ENCODE results near the gene DUSP7.

Gene DUSP7

GRCh38 chr3:52086976-52087663, 30.7 kb upstream of the DUSP7 start:
- peaks cover 0 to 14% of the 10 kb centered on the region in 2 experiments; a peak in 1 of 3 replicates for H3K36me3 ChIP-seq (ENCODE audit: control insufficient read depth in 2 of 2, insufficient read depth in 1 of 2, low read length in 2 of 2)
- no peak overlapping the region for H3K27ac ChIP-seq (ENCODE audit: extremely low read depth, low read depth, low read length)
- no peaks in the 10 kb centered on the region for H3K9me3 ChIP-seq (ENCODE audit: control insufficient read depth, insufficient read depth, low read depth, low read length)
- H3K4me1 ChIP-seq (ENCODE audit: control insufficient read depth, insufficient read depth, low read length): no peaks in the 10 kb centered on the region
- no peak overlapping the region for H3K4me3 ChIP-seq (ENCODE audit: low read depth, low read length)
- ChIA-PET POLR2A (no interaction called here), CTCF (interaction anchor here (0.5 to 1.4 kb wide), 4 partner anchors 14 to 190 kb away, joined by 3 to 13 read pairs (median 4); no protein-coding TSS in a partner anchor)
- TF ChIP-seq ZNF398 (tag by site-specific recombination; IDR thresholded peaks at IDR 0.05) (0 out of 2 replicates have a peak, but pooled peaks have one; percentile 22), ZIC2 (tag by site-specific recombination; IDR thresholded peaks at IDR 0.05) (no peak), ZNF433 (tag by site-specific recombination; IDR thresholded peaks at IDR 0.05; ENCODE audit: low read depth) (no peak), ATF2 (tag by site-specific recombination; IDR thresholded peaks at IDR 0.05; ENCODE audit: low read depth) (no peak), SP2 (tag by site-specific recombination; IDR thresholded peaks at IDR 0.05) (0 out of 2 replicates have a peak, but pooled peaks have one; percentile 20), AEBP2 (tag by site-specific recombination; IDR thresholded peaks at IDR 0.05; ENCODE audit: borderline replicate concordance) (no peak), TRIM28 (IDR thresholded peaks at IDR 0.05; ENCODE audit: borderline replicate concordance, low read length) (no peak), ZNF530 (tag by site-specific recombination; IDR thresholded peaks at IDR 0.05; ENCODE audit: low read depth) (no peak), BCL11B (tag by site-specific recombination; IDR thresholded peaks at IDR 0.05; ENCODE audit: low read depth) (no peak), WT1 (tag by site-specific recombination; IDR thresholded peaks at IDR 0.05) (no peak), ZNF449 (tag by site-specific recombination; IDR thresholded peaks at IDR 0.05) (no peak), KLF9 (tag by site-specific recombination; IDR thresholded peaks at IDR 0.05; ENCODE audit: low read depth) (no peak), ZBTB48 (tag by site-specific recombination; IDR thresholded peaks at IDR 0.05) (no peak), ZBTB1 (tag by site-specific recombination; IDR thresholded peaks at IDR 0.05) (no peak), ZNF362 (tag by site-specific recombination; IDR thresholded peaks at IDR 0.05) (no peak), ZNF354C (tag by site-specific recombination; IDR thresholded peaks at IDR 0.05; ENCODE audit: borderline replicate concordance, low read depth) (no peak)

GRCh38 chr3:52086461-52086860, 30.1 kb upstream of the DUSP7 start:
- POLR2A ChIA-PET: no interaction called here
- Histone ChIP-seq H3K4me1 (ENCODE audit: control insufficient read depth, insufficient read depth, low read length) (no peaks in the 10 kb centered on the region), H3K36me3 (ENCODE audit: control insufficient read depth in 2 of 2, insufficient read depth in 1 of 2, low read length in 2 of 2) (peaks cover 0 to 7% of the 10 kb centered on the region in 2 experiments; a peak in 1 of 3 replicates), H3K27ac (ENCODE audit: extremely low read depth, low read depth, low read length) (no peak overlapping the region), H3K4me3 (ENCODE audit: low read depth, low read length) (no peak overlapping the region), H3K9me3 (ENCODE audit: control insufficient read depth, insufficient read depth, low read depth, low read length) (no peaks in the 10 kb centered on the region)
- CTCF ChIA-PET: interaction anchor here (0.5 to 1.4 kb wide), 3 partner anchors 15 to 191 kb away, joined by 3 to 13 read pairs (median 3); no protein-coding TSS in a partner anchor
- no peak for TF ChIP-seq ZNF560 (tag by site-specific recombination; IDR thresholded peaks at IDR 0.05; ENCODE audit: borderline replicate concordance)
- TF ChIP-seq HOXA7 (CRISPR knock-in tag; IDR thresholded peaks at IDR 0.05; ENCODE audit: borderline replicate concordance): no peak
- TF ChIP-seq EGR2 (tag by site-specific recombination; IDR thresholded peaks at IDR 0.05; ENCODE audit: low read depth): no peak
- TF ChIP-seq ZNF701 (tag by site-specific recombination; IDR thresholded peaks at IDR 0.05): no peak
- TF ChIP-seq ZNF292 (tag by site-specific recombination; IDR thresholded peaks at IDR 0.05; ENCODE audit: borderline replicate concordance, low read depth): no peak
- TF ChIP-seq ZNF214 (tag by site-specific recombination; IDR thresholded peaks at IDR 0.05; ENCODE audit: borderline replicate concordance): no peak
- no peak for TF ChIP-seq BCL6B (tag by site-specific recombination; IDR thresholded peaks at IDR 0.05)

Data from HEK293 (cell line).